Liver (tissue), 9 donors: ENCODE data around the gene SPECC1L. TPM values are rescaled to one million over a fixed set of nuclear protein-coding genes. Genes with fewer than 3 reads are reported as not detected.

Source experiments
- DNase-seq: peaks from one replicate; pipeline ENCODE4 v3.0.0-alpha.2; 2017; ENCODE audit warnings: low spot score
- H3K27ac ChIP-seq, 2 donors: one replicate each; pipeline ENCODE4 v1.7.0; 2013; ENCODE audit warnings: inconsistent platforms in 2 of 2, low read length in 2 of 2, control low read depth in 1 of 2, low read depth in 1 of 2, mild to moderate bottlenecking in 1 of 2
- H3K27me3 ChIP-seq, 4 donors: one replicate each; pipeline versions ENCODE4 v1.6.1 to v1.7.0; 2013; ENCODE audit warnings: low read length in 3 of 4, inconsistent platforms in 1 of 4, mild to moderate bottlenecking in 1 of 4, moderate library complexity in 1 of 4; ENCODE audit not compliant: control insufficient read depth in 4 of 4, insufficient read depth in 4 of 4
- H3K36me3 ChIP-seq, 4 donors: one replicate each; pipeline versions ENCODE4 v1.6.1 to v1.7.0; 2013; ENCODE audit warnings: low read length in 3 of 4, mild to moderate bottlenecking in 3 of 4, low read depth in 1 of 4, moderate library complexity in 1 of 4; ENCODE audit not compliant: control insufficient read depth in 4 of 4, insufficient read depth in 3 of 4
- H3K4me1 ChIP-seq, 4 donors: one replicate each; pipeline versions ENCODE4 v1.6.1 to v1.7.0; 2013; ENCODE audit warnings: low read length in 3 of 4, mild to moderate bottlenecking in 3 of 4, moderate library complexity in 1 of 4; ENCODE audit not compliant: control insufficient read depth in 4 of 4, insufficient read depth in 4 of 4
- H3K4me3 ChIP-seq, 3 donors: one replicate each; pipeline versions ENCODE4 v1.6.1 to v1.7.0; 2013; ENCODE audit warnings: low read length in 3 of 3, control low read depth in 1 of 3, low read depth in 1 of 3, mild to moderate bottlenecking in 1 of 3
- H3K9ac ChIP-seq, 2 donors: one replicate each; pipeline ENCODE4 v1.7.0; 2013; ENCODE audit warnings: low read length in 2 of 2, mild to moderate bottlenecking in 2 of 2, moderate library complexity in 2 of 2, control low read depth in 1 of 2, low read depth in 1 of 2
- H3K9me3 ChIP-seq, 4 donors: one replicate each; pipeline versions ENCODE4 v1.6.1 to v1.7.0; 2013; ENCODE audit warnings: low read length in 3 of 4; ENCODE audit not compliant: control insufficient read depth in 4 of 4
- ATF3 ChIP-seq: IDR thresholded peaks from 2 replicates; pipeline ENCODE4 v1.6.1; 2016; ENCODE audit warnings: antibody characterized with exemption
- EGR1 ChIP-seq, 2 donors: IDR thresholded peaks; 2 replicates each; pipeline ENCODE4 v1.6.1; 2016 to 2018; ENCODE audit warnings: antibody characterized with exemption in 2 of 2, low read depth in 2 of 2
- FOXA1 ChIP-seq: IDR thresholded peaks from 2 replicates; pipeline ENCODE4 v1.6.1; 2016; ENCODE audit warnings: antibody characterized with exemption
- FOXA2 ChIP-seq: IDR thresholded peaks from 2 replicates; pipeline ENCODE4 v1.6.1; 2016; ENCODE audit warnings: antibody characterized with exemption
- HNF4A ChIP-seq, 2 donors: conservative IDR thresholded peaks; 2 replicates each; pipeline ENCODE4 v1.6.1; 2016; ENCODE audit warnings: antibody characterized with exemption in 2 of 2, mild to moderate bottlenecking in 2 of 2
- HNF4G ChIP-seq: IDR thresholded peaks from 2 replicates; pipeline ENCODE4 v1.6.1; 2016; ENCODE audit warnings: antibody characterized with exemption
- NR2F2 ChIP-seq: IDR thresholded peaks from 2 replicates; pipeline ENCODE4 v1.6.1; 2016; ENCODE audit warnings: antibody characterized with exemption
- RAD21 ChIP-seq, 2 donors: IDR thresholded peaks; 2 replicates each; pipeline ENCODE4 v1.6.1; 2016; ENCODE audit warnings: antibody characterized with exemption in 2 of 2, mild to moderate bottlenecking in 2 of 2
- RXRA ChIP-seq, 2 donors: IDR thresholded peaks; 2 replicates each; pipeline ENCODE4 v1.6.1; 2017 to 2018; ENCODE audit warnings: antibody characterized with exemption in 2 of 2, mild to moderate bottlenecking in 1 of 2
- SP1 ChIP-seq: IDR thresholded peaks from 2 replicates; pipeline ENCODE4 v1.6.1; 2018; ENCODE audit warnings: antibody characterized with exemption, mild to moderate bottlenecking
- TAF1 ChIP-seq: conservative IDR thresholded peaks from 2 replicates; pipeline ENCODE4 v1.6.1; 2016; ENCODE audit warnings: antibody characterized with exemption, mild to moderate bottlenecking
- WGBS: extraction: QIAGEN DNeasy Blood & Tissue Kit; methylation state at CpG from one replicate; pipeline ENCODE4 v1.1.7; 2013; 5-methylcytosine and 5-hydroxymethylcytosine counted together
- polyA plus RNA-seq, 2 donors: library from polyadenylated mRNA; stranded (reverse) in 1 of 2; unstranded in 1 of 2; fragments of 200-250 nt in 1 of 2; fragments of >200 nt in 1 of 2; fragmentation: Nextera tagmentation in 1 of 2; extraction: Ambion mirVana in 1 of 2; gene quantifications; one replicate each; pipeline versions ENCODE4 v1.2.1 to v1.2.3, GENCODE V29; 2013 to 2015
- total RNA-seq, 2 donors: library from RNA; depleted of rRNA; stranded (reverse); fragments of >200 nt; gene quantifications; one replicate each; pipeline ENCODE4 v1.2.3, GENCODE V29; 2014
- TF ChIP-seq, protein P1 (sequence below): IDR thresholded peaks from 2 replicates; pipeline ENCODE4 v1.6.1; 2016; ENCODE audit warnings: antibody characterized with exemption, mild to moderate bottlenecking
- TF ChIP-seq, protein P2 (sequence below): IDR thresholded peaks from 2 replicates; pipeline ENCODE4 v1.6.1; 2016; ENCODE audit warnings: antibody characterized with exemption
- TF ChIP-seq, protein P3 (sequence below): fragments of 150-350 bp; IDR thresholded peaks from 2 replicates; pipeline ENCODE4 v1.5.1; 2017; ENCODE audit warnings: improper control_type of control experiment, low read depth, low read length; ENCODE audit not compliant: missing input control
- TF ChIP-seq, protein P4 (sequence below): IDR thresholded peaks from 2 replicates; pipeline ENCODE4 v1.6.1; 2016; ENCODE audit warnings: antibody characterized with exemption
- donor health status: healthy.
- donor health status: healthy.
- donor health status: healthy.
- donor health status: healthy.
- donor health status: healthy.

SPECC1L gene
- total and polyA plus RNA-seq, 4 donors = 5.4 to 22.3 (median 12.3) TPM

- Histone ChIP-seq H3K4me1 (peaks cover 0 to 2% (median under 1%) of the 10 kb centered on the region in 4 donors), H3K9me3 (no peaks in the 10 kb centered on the region), H3K27ac (no peak overlapping the region), H3K27me3 (no peaks in the 10 kb centered on the region), H3K36me3 (peaks cover 0 to 26% (median 17%) of the 10 kb centered on the region in 4 donors), H3K4me3 (no peak overlapping the region), H3K9ac (no peak overlapping the region)
- WGBS = 96% methylated on average over 3 of the region's 3 CpGs
- no peak for DNase-seq
- TF ChIP-seq FOXA2 (no peak), RXRA (IDR thresholded peaks at IDR 0.05) (no peak), EGR1 (IDR thresholded peaks at IDR 0.05; ENCODE audit: low read depth in 2 of 2) (no peak), TAF1 (no peak), NR2F2 (no peak), SP1 (no peak), HNF4G (no peak), HNF4A (conservative IDR thresholded peaks at IDR 0.05) (no peak)
- TF ChIP-seq, protein P1, sequence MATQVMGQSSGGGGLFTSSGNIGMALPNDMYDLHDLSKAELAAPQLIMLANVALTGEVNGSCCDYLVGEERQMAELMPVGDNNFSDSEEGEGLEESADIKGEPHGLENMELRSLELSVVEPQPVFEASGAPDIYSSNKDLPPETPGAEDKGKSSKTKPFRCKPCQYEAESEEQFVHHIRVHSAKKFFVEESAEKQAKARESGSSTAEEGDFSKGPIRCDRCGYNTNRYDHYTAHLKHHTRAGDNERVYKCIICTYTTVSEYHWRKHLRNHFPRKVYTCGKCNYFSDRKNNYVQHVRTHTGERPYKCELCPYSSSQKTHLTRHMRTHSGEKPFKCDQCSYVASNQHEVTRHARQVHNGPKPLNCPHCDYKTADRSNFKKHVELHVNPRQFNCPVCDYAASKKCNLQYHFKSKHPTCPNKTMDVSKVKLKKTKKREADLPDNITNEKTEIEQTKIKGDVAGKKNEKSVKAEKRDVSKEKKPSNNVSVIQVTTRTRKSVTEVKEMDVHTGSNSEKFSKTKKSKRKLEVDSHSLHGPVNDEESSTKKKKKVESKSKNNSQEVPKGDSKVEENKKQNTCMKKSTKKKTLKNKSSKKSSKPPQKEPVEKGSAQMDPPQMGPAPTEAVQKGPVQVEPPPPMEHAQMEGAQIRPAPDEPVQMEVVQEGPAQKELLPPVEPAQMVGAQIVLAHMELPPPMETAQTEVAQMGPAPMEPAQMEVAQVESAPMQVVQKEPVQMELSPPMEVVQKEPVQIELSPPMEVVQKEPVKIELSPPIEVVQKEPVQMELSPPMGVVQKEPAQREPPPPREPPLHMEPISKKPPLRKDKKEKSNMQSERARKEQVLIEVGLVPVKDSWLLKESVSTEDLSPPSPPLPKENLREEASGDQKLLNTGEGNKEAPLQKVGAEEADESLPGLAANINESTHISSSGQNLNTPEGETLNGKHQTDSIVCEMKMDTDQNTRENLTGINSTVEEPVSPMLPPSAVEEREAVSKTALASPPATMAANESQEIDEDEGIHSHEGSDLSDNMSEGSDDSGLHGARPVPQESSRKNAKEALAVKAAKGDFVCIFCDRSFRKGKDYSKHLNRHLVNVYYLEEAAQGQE = no peak
- TF ChIP-seq, protein P2, sequence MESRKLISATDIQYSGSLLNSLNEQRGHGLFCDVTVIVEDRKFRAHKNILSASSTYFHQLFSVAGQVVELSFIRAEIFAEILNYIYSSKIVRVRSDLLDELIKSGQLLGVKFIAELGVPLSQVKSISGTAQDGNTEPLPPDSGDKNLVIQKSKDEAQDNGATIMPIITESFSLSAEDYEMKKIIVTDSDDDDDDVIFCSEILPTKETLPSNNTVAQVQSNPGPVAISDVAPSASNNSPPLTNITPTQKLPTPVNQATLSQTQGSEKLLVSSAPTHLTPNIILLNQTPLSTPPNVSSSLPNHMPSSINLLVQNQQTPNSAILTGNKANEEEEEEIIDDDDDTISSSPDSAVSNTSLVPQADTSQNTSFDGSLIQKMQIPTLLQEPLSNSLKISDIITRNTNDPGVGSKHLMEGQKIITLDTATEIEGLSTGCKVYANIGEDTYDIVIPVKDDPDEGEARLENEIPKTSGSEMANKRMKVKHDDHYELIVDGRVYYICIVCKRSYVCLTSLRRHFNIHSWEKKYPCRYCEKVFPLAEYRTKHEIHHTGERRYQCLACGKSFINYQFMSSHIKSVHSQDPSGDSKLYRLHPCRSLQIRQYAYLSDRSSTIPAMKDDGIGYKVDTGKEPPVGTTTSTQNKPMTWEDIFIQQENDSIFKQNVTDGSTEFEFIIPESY = no peak
- TF ChIP-seq, protein P3, sequence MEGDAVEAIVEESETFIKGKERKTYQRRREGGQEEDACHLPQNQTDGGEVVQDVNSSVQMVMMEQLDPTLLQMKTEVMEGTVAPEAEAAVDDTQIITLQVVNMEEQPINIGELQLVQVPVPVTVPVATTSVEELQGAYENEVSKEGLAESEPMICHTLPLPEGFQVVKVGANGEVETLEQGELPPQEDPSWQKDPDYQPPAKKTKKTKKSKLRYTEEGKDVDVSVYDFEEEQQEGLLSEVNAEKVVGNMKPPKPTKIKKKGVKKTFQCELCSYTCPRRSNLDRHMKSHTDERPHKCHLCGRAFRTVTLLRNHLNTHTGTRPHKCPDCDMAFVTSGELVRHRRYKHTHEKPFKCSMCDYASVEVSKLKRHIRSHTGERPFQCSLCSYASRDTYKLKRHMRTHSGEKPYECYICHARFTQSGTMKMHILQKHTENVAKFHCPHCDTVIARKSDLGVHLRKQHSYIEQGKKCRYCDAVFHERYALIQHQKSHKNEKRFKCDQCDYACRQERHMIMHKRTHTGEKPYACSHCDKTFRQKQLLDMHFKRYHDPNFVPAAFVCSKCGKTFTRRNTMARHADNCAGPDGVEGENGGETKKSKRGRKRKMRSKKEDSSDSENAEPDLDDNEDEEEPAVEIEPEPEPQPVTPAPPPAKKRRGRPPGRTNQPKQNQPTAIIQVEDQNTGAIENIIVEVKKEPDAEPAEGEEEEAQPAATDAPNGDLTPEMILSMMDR = no peak
- TF ChIP-seq, protein P4, sequence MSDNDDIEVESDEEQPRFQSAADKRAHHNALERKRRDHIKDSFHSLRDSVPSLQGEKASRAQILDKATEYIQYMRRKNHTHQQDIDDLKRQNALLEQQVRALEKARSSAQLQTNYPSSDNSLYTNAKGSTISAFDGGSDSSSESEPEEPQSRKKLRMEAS = no peak
Observed at GRCh38 chr22:24444251-24444650, 173.6 kb downstream of the SPECC1L start.

DNA sequence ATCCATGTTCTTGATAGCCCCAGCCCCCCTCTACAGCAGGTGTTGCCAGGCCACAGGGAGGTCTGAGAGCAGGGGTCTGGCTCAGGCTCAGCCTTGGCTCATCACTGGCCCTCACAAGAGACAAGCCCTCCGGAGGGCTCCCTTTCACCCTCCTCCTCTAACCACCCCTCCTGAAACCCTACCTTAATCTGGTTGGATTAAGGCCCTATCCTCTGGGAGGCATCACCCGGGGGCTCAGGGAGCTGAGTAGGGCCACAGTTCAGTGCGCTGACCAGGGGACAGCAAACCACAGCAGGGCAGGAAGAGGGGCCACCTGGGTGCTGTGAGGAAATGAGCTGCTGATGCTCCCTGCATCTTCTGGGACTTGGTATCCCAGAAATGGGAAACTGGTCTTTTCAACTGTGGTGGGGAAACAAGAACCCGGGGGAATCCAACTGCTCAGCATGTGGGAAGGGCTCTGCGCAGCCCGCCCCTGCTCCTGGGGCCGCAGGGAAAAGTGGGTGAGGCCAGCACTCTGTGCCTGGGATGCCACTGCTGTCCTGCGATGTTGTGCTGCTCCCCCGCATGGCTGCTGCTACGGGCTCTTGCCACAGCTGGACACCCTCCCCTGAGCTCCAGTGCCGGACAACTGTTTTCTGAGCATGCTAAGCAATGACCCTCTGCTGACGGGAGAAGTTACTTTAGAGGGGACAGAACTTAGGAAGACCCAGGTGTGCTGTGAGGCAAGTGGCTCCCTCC is 174.3 kb downstream of the SPECC1L start:
- Histone ChIP-seq H3K27ac (no peak overlapping the region), H3K36me3 (peaks cover 0 to 24% (median 18%) of the 10 kb centered on the region in 4 donors), H3K9ac (no peak overlapping the region), H3K4me3 (no peak overlapping the region), H3K9me3 (no peaks in the 10 kb centered on the region), H3K4me1 (peaks cover 0 to 2% (median 1%) of the 10 kb centered on the region in 4 donors), H3K27me3 (no peaks in the 10 kb centered on the region)
- TF ChIP-seq FOXA1 (no peak), RAD21 (IDR thresholded peaks at IDR 0.05) (no peak), EGR1 (IDR thresholded peaks at IDR 0.05; ENCODE audit: low read depth in 2 of 2) (no peak), FOXA2 (no peak), SP1 (no peak), TAF1 (no peak), ATF3 (no peak)
- TF ChIP-seq, protein P3 = no peak
- DNase-seq = no peak
- WGBS = 89% methylated on average over 12 of the region's 12 CpGs
